Measurements from ENCODE around the gene TRIM56. TPM values are rescaled to one million over a fixed set of nuclear protein-coding genes. Genes with fewer than 3 reads are reported as not detected.

The TRIM56 gene
- total and polyA plus RNA-seq, 2 experiments from 2014 or later = 8.8 to 10.3 TPM

DNA sequence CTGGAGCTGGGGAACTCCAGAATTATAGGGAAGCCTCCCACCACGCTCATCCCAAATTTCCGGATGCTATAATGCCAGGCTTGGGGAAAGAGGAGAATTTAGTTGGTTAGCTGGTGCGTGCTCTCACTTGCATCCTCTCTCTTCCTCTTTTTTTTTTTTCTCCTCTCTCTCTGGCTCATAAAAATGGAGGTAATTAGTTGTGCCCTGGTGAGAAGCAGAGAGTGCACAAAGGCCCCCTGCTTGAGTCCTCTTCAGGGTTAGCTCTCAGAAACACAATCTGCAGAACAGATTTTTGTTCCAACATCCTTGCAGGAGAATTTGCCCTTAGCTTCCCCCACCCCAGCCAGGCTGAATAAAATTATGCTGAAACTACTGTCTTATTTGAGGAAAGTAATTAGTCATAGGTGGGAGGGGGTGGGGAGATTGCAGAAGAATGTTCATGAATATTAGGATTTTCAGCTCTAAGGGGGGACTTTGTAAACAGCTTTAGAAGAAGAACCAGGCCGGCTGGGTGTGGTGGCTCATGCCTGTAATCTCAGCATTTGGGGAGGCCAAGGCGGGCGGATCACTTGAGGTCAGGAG is 49.2 kb downstream of the TRIM56 start:
- Histone ChIP-seq H2AFZ (no peak overlapping the region), H3K27ac (peak overlapping the region; percentile 98), H3F3A (ENCODE audit: insufficient read depth) (peaks cover 95% of the 10 kb centered on the region), H3K4me3 (peak overlapping the region; percentile 35), H3K9ac (peak overlapping the region; percentile 56), H3K79me2 (ENCODE audit: insufficient read depth) (peaks cover 13% of the 10 kb centered on the region), H3K27me3 (replicated peaks; ENCODE audit: insufficient read depth) (no peaks in the 10 kb centered on the region), H3K9me2 (ENCODE audit: insufficient read depth) (no peaks in the 10 kb centered on the region), H4K20me1 (ENCODE audit: insufficient read depth) (no peaks in the 10 kb centered on the region), H3K9me3 (ENCODE audit: low read depth) (no peaks in the 10 kb centered on the region), H3K4me2 (ENCODE audit: unreplicated experiment) (peak overlapping the region; percentile 29), H3K36me3 (ENCODE audit: low read depth) (peaks cover 80% of the 10 kb centered on the region), H3K4me1 (ENCODE audit: insufficient read depth) (peaks cover 75% of the 10 kb centered on the region)
- in situ Hi-C loops (cut with MboI) = no loop called here
- peak; percentile 58 for DNase-seq
- TF ChIP-seq EZH2phosphoT487 (IDR thresholded peaks at IDR 0.05; ENCODE audit: insufficient read depth, low read depth) (no peak), EZH2 (IDR thresholded peaks at IDR 0.05; ENCODE audit: insufficient read depth, poor library complexity, severe bottlenecking) (no peak)
- WGBS, 2 experiments (ENCODE audit: low coverage in 1 of 2, low lambda C conversion rate in 2 of 2, missing lambda C conversion rate in 2 of 2) = 80 to 85% methylated on average over 5 to 6 of the region's 6 CpGs

DNA sequence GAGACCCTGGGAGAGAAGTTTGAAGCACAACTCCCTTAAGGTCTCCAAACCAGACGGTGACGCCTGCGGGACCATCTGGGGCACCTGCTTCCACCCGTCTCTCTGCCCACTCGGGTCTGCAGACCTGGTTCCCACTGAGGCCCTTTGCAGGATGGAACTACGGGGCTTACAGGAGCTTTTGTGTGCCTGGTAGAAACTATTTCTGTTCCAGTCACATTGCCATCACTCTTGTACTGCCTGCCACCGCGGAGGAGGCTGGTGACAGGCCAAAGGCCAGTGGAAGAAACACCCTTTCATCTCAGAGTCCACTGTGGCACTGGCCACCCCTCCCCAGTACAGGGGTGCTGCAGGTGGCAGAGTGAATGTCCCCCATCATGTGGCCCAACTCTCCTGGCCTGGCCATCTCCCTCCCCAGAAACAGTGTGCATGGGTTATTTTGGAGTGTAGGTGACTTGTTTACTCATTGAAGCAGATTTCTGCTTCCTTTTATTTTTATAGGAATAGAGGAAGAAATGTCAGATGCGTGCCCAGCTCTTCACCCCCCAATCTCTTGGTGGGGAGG is 52.5 kb downstream of the TRIM56 start:
- Histone ChIP-seq H3K9me2 (ENCODE audit: insufficient read depth) (no peaks in the 10 kb centered on the region), H4K20me1 (ENCODE audit: insufficient read depth) (no peaks in the 10 kb centered on the region), H3K4me2 (ENCODE audit: unreplicated experiment) (peak overlapping the region; percentile 35), H3K4me3 (0 out of 2 replicates have a peak overlapping the region, but pooled peaks have one; percentile 3), H3K27ac (peak overlapping the region; percentile 98), H2AFZ (no peak overlapping the region), H3K4me1 (ENCODE audit: insufficient read depth) (peaks cover 67% of the 10 kb centered on the region), H3F3A (ENCODE audit: insufficient read depth) (peaks cover 87% of the 10 kb centered on the region), H3K9me3 (ENCODE audit: low read depth) (no peaks in the 10 kb centered on the region), H3K27me3 (replicated peaks; ENCODE audit: insufficient read depth) (no peaks in the 10 kb centered on the region), H3K36me3 (ENCODE audit: low read depth) (peaks cover 50% of the 10 kb centered on the region), H3K79me2 (ENCODE audit: insufficient read depth) (no peaks in the 10 kb centered on the region), H3K9ac (peak overlapping the region; percentile 56)
- 56 to 65% methylated on average over 9 of the region's 9 CpGs for WGBS, 2 experiments (ENCODE audit: low coverage in 1 of 2, low lambda C conversion rate in 2 of 2, missing lambda C conversion rate in 2 of 2)
- in situ Hi-C loops (cut with MboI) = no loop called here
- DNase-seq = peak; percentile 46
- TF ChIP-seq EZH2phosphoT487 (IDR thresholded peaks at IDR 0.05; ENCODE audit: insufficient read depth, low read depth) = no peak
- no peak for TF ChIP-seq EZH2 (IDR thresholded peaks at IDR 0.05; ENCODE audit: insufficient read depth, poor library complexity, severe bottlenecking)

DNA sequence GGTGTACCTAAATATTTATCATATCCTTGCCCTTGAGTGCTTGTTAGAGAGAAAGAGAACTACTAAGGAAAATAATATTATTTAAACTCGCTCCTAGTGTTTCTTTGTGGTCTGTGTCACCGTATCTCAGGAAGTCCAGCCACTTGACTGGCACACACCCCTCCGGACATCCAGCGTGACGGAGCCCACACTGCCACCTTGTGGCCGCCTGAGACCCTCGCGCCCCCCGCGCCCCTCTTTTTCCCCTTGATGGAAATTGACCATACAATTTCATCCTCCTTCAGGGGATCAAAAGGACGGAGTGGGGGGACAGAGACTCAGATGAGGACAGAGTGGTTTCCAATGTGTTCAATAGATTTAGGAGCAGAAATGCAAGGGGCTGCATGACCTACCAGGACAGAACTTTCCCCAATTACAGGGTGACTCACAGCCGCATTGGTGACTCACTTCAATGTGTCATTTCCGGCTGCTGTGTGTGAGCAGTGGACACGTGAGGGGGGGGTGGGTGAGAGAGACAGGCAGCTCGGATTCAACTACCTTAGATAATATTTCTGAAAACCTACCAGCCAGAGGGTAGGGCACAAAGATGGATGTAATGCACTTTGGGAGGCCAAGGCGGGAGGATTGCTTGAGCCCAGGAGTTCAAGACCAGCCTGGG is 53.1 kb downstream of the TRIM56 start:
- TF ChIP-seq EZH2 (IDR thresholded peaks at IDR 0.05; ENCODE audit: insufficient read depth, poor library complexity, severe bottlenecking) (no peak), EZH2phosphoT487 (IDR thresholded peaks at IDR 0.05; ENCODE audit: insufficient read depth, low read depth) (no peak)
- Histone ChIP-seq H3K9me3 (ENCODE audit: low read depth) (no peaks in the 10 kb centered on the region), H3K9me2 (ENCODE audit: insufficient read depth) (no peaks in the 10 kb centered on the region), H3K27ac (peak overlapping the region; percentile 98), H3K36me3 (ENCODE audit: low read depth) (peaks cover 44% of the 10 kb centered on the region), H4K20me1 (ENCODE audit: insufficient read depth) (no peaks in the 10 kb centered on the region), H3K4me1 (ENCODE audit: insufficient read depth) (peaks cover 60% of the 10 kb centered on the region), H3K4me2 (ENCODE audit: unreplicated experiment) (peak overlapping the region; percentile 35), H3K4me3 (0 out of 2 replicates have a peak overlapping the region, but pooled peaks have one; percentile 3), H2AFZ (no peak overlapping the region), H3K9ac (peak overlapping the region; percentile 56), H3K27me3 (replicated peaks; ENCODE audit: insufficient read depth) (no peaks in the 10 kb centered on the region), H3F3A (ENCODE audit: insufficient read depth) (peaks cover 83% of the 10 kb centered on the region), H3K79me2 (ENCODE audit: insufficient read depth) (no peaks in the 10 kb centered on the region)
- peak; percentile 97 for DNase-seq
- in situ Hi-C loops (cut with MboI) = no loop called here
- WGBS, 2 experiments (ENCODE audit: low coverage in 1 of 2, low lambda C conversion rate in 2 of 2, missing lambda C conversion rate in 2 of 2) = 2 to 4% methylated on average over 15 to 16 of the region's 16 CpGs

DNA sequence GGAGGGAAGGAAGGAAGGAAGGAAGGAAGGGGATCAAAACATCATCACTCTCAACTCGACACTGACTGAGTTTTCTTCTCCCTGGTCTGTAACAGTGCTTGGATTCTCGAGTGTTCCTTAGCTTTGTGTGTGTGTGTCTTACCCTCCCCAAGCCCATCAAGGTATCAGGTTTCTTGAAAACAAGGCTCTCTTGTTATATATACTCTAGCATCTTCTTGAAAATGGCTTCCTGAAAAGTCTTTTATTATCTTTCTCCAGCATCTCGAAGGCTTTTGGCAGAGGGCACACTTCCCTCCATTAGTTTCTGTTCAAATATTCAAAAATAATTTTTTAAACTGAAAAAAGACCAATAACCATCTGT is 55.0 kb downstream of the TRIM56 start:
- H3K79me2 ChIP-seq (ENCODE audit: insufficient read depth) = no peaks in the 10 kb centered on the region
- H3F3A ChIP-seq (ENCODE audit: insufficient read depth) = peaks cover 63% of the 10 kb centered on the region
- 29 to 37% methylated on average over 3 of the region's 3 CpGs for WGBS, 2 experiments (ENCODE audit: low coverage in 1 of 2, low lambda C conversion rate in 2 of 2, missing lambda C conversion rate in 2 of 2)
- no peak for TF ChIP-seq EZH2 (IDR thresholded peaks at IDR 0.05; ENCODE audit: insufficient read depth, poor library complexity, severe bottlenecking)
- TF ChIP-seq EZH2phosphoT487 (IDR thresholded peaks at IDR 0.05; ENCODE audit: insufficient read depth, low read depth) = no peak
- H3K4me3 ChIP-seq = no peak overlapping the region
- H3K9ac ChIP-seq = peak overlapping the region; percentile 43
- H3K9me3 ChIP-seq (ENCODE audit: low read depth) = no peaks in the 10 kb centered on the region
- DNase-seq = peak; percentile 56
- in situ Hi-C loops (cut with MboI) = loop anchor here (10.0 kb wide), 1 partner anchor 144 kb away; no protein-coding TSS in a partner anchor
- H3K9me2 ChIP-seq (ENCODE audit: insufficient read depth) = no peaks in the 10 kb centered on the region
- H2AFZ ChIP-seq = no peak overlapping the region
- no peak overlapping the region for H3K4me2 ChIP-seq (ENCODE audit: unreplicated experiment)
- peaks cover 24% of the 10 kb centered on the region for H3K36me3 ChIP-seq (ENCODE audit: low read depth)
- peaks cover 41% of the 10 kb centered on the region for H3K4me1 ChIP-seq (ENCODE audit: insufficient read depth)
- H4K20me1 ChIP-seq (ENCODE audit: insufficient read depth) = no peaks in the 10 kb centered on the region
- peak overlapping the region; percentile 98 for H3K27ac ChIP-seq
- no peaks in the 10 kb centered on the region for H3K27me3 ChIP-seq (replicated peaks; ENCODE audit: insufficient read depth)
